Measurements from ENCODE around the gene SHOC2. TPM values are rescaled to one million over a fixed set of nuclear protein-coding genes. Genes with fewer than 3 reads are reported as not detected.

Gene SHOC2
- total RNA-seq, 1 experiment from 2014 or later, result 29.9 TPM

GRCh38 chr10:110939419-110939818 lies 20.0 kb downstream of the SHOC2 start:
- intact Hi-C loops (cut with micrococcal nuclease; ENCODE audit: unreplicated experiment), result no loop called here
- no peak for DNase-seq
- BruUV-seq (replicated peaks), result no TSS peak
- Mint-ChIP-seq H3K27me3 (ENCODE audit: unreplicated experiment) (no peaks in the 10 kb centered on the region), H3K27ac (ENCODE audit: unreplicated experiment) (no peak overlapping the region), H3K4me3 (ENCODE audit: low read depth, unreplicated experiment) (no peak overlapping the region), H3K36me3 (ENCODE audit: insufficient read depth, unreplicated experiment) (no peaks in the 10 kb centered on the region), H3K9me3 (ENCODE audit: low read depth, unreplicated experiment) (no peaks in the 10 kb centered on the region), H3K4me1 (ENCODE audit: low read depth, unreplicated experiment) (peaks cover 14% of the 10 kb centered on the region)
- TF ChIP-seq, protein P1, sequence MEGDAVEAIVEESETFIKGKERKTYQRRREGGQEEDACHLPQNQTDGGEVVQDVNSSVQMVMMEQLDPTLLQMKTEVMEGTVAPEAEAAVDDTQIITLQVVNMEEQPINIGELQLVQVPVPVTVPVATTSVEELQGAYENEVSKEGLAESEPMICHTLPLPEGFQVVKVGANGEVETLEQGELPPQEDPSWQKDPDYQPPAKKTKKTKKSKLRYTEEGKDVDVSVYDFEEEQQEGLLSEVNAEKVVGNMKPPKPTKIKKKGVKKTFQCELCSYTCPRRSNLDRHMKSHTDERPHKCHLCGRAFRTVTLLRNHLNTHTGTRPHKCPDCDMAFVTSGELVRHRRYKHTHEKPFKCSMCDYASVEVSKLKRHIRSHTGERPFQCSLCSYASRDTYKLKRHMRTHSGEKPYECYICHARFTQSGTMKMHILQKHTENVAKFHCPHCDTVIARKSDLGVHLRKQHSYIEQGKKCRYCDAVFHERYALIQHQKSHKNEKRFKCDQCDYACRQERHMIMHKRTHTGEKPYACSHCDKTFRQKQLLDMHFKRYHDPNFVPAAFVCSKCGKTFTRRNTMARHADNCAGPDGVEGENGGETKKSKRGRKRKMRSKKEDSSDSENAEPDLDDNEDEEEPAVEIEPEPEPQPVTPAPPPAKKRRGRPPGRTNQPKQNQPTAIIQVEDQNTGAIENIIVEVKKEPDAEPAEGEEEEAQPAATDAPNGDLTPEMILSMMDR (IDR thresholded peaks at IDR 0.05; ENCODE audit: unreplicated experiment), result no peak
- CTCF ChIA-PET, result no interaction called here

- CTCF ChIA-PET, result interaction anchor here (0.9 kb wide), 1 partner anchor 162 kb away, joined by 3 read pairs; no protein-coding TSS in a partner anchor
- H3K4me1 Mint-ChIP-seq (ENCODE audit: low read depth, unreplicated experiment), result peaks cover 29% of the 10 kb centered on the region
- no peak for DNase-seq
- peaks cover 4% of the 10 kb centered on the region for H3K36me3 Mint-ChIP-seq (ENCODE audit: insufficient read depth, unreplicated experiment)
- H3K27me3 Mint-ChIP-seq (ENCODE audit: unreplicated experiment), result no peaks in the 10 kb centered on the region
- H3K9me3 Mint-ChIP-seq (ENCODE audit: low read depth, unreplicated experiment), result peaks cover 3% of the 10 kb centered on the region
- H3K27ac Mint-ChIP-seq (ENCODE audit: unreplicated experiment), result no peak overlapping the region
- intact Hi-C loops (cut with micrococcal nuclease; ENCODE audit: unreplicated experiment), result no loop called here
- no peak overlapping the region for H3K4me3 Mint-ChIP-seq (ENCODE audit: low read depth, unreplicated experiment)
- BruUV-seq (replicated peaks), result no TSS peak
- TF ChIP-seq, protein P1 (IDR thresholded peaks at IDR 0.05; ENCODE audit: unreplicated experiment), result no peak
Observed at GRCh38 chr10:110944792-110945396, 25.5 kb downstream of the SHOC2 start.

GRCh38 chr10:110946496-110946895 lies 27.1 kb downstream of the SHOC2 start:
- CTCF ChIA-PET, result no interaction called here
- DNase-seq, result no peak
- Mint-ChIP-seq H3K4me1 (ENCODE audit: low read depth, unreplicated experiment) (peaks cover 29% of the 10 kb centered on the region), H3K9me3 (ENCODE audit: low read depth, unreplicated experiment) (peaks cover 3% of the 10 kb centered on the region), H3K27ac (ENCODE audit: unreplicated experiment) (no peak overlapping the region), H3K4me3 (ENCODE audit: low read depth, unreplicated experiment) (no peak overlapping the region), H3K27me3 (ENCODE audit: unreplicated experiment) (no peaks in the 10 kb centered on the region), H3K36me3 (ENCODE audit: insufficient read depth, unreplicated experiment) (peaks cover 4% of the 10 kb centered on the region)
- intact Hi-C loops (cut with micrococcal nuclease; ENCODE audit: unreplicated experiment), result no loop called here
- TF ChIP-seq, protein P1 (IDR thresholded peaks at IDR 0.05; ENCODE audit: unreplicated experiment), result no peak
- no TSS peak for BruUV-seq (replicated peaks)

GRCh38 chr10:110947061-110947595 lies 27.7 kb downstream of the SHOC2 start:
- Mint-ChIP-seq H3K36me3 (ENCODE audit: insufficient read depth, unreplicated experiment) (peaks cover 4% of the 10 kb centered on the region), H3K9me3 (ENCODE audit: low read depth, unreplicated experiment) (peaks cover 3% of the 10 kb centered on the region), H3K27me3 (ENCODE audit: unreplicated experiment) (no peaks in the 10 kb centered on the region), H3K27ac (ENCODE audit: unreplicated experiment) (no peak overlapping the region), H3K4me1 (ENCODE audit: low read depth, unreplicated experiment) (peaks cover 29% of the 10 kb centered on the region), H3K4me3 (ENCODE audit: low read depth, unreplicated experiment) (no peak overlapping the region)
- intact Hi-C loops (cut with micrococcal nuclease; ENCODE audit: unreplicated experiment), result no loop called here
- TF ChIP-seq, protein P1 (IDR thresholded peaks at IDR 0.05; ENCODE audit: unreplicated experiment), result no peak
- no TSS peak for BruUV-seq (replicated peaks)
- CTCF ChIA-PET, result interaction anchor here (0.6 kb wide), 1 partner anchor 245 kb away, joined by 3 read pairs; no protein-coding TSS in a partner anchor
- DNase-seq, result no peak

Measured in Calu3 (cell line).